Adrenal gland (tissue), 12 donors: Measurements from ENCODE around the gene CCNI2. TPM values are rescaled to one million over a fixed set of nuclear protein-coding genes. Genes with fewer than 3 reads are reported as not detected.
A peak's percentile ranks its signal among the peaks of the same experiment; 100 is the strongest.

Source experiments
- DNase-seq, 7 donors: peaks; one replicate each; pipeline ENCODE4 v3.0.0-alpha.2; 2019 to 2020
- H3K27ac ChIP-seq, 5 donors: fragments of 200-600 bp; sonication (generic) in 4 of 5; 1 replicate in 3 of 5; 2 replicates in 2 of 5; pipeline versions ENCODE4 v1.5.1 to v1.8.0; 2016 to 2020; ENCODE audit warnings: mild to moderate bottlenecking in 1 of 5
- H3K27me3 ChIP-seq: fragments of 200-600 bp; 2 replicates; pipeline ENCODE4 v1.8.0; 2021
- H3K36me3 ChIP-seq, 2 donors: fragments of 200-600 bp; replicated peaks in 1 of 2; 1 replicate in 1 of 2; 2 replicates in 1 of 2; pipeline versions ENCODE4 v1.5.1 to v1.8.0; 2018 to 2022
- H3K4me1 ChIP-seq, 2 donors: fragments of 200-600 bp; replicated peaks in 1 of 2; 1 replicate in 1 of 2; 2 replicates in 1 of 2; pipeline versions ENCODE4 v1.5.1 to v1.8.0; 2018 to 2021
- H3K4me3 ChIP-seq, 4 donors: fragments of 200-600 bp; sonication (generic) in 3 of 4; one replicate each; pipeline ENCODE4 v1.5.1; 2016 to 2018
- H3K9me3 ChIP-seq, 3 donors: fragments of 200-600 bp; sonication (generic) in 1 of 3; replicated peaks in 1 of 3; 1 replicate in 2 of 3; 2 replicates in 1 of 3; pipeline versions ENCODE4 v1.5.1 to v1.8.0; 2016 to 2021
- CTCF ChIP-seq, 6 experiments: fragments of 450-650 bp in 4 of 6; fragments of 200-600 bp in 2 of 6; sonication (generic) in 1 of 6; IDR thresholded peaks; 1 replicate in 5 of 6; 2 replicates in 1 of 6; pipeline versions ENCODE4 v1.5.1 to v1.8.0; 2016 to 2021; ENCODE audit warnings: antibody characterized with exemption in 6 of 6, mild to moderate bottlenecking in 2 of 6, moderate library complexity in 1 of 6
- POLR2A ChIP-seq, 2 donors: fragments of 450-650 bp; IDR thresholded peaks; one replicate each; pipeline ENCODE4 v1.6.1; 2017; ENCODE audit warnings: antibody characterized with exemption in 2 of 2, mild to moderate bottlenecking in 2 of 2, moderate library complexity in 1 of 2
- WGBS, 4 donors: extraction: QIAGEN DNeasy Blood & Tissue Kit in 2 of 4; methylation state at CpG; one replicate each; pipeline versions ENCODE4 v1.1.5 to v1.1.7; 2013 to 2017; 5-methylcytosine and 5-hydroxymethylcytosine counted together
- intact Hi-C, 2 donors: fragments of 100-400 bp; cut with DNase I; formaldehyde crosslinking; loops; one replicate each; pipeline versions ENCODE4 v1.14.1 to v1.15.0; 2022 to 2023
- polyA plus RNA-seq, 3 donors: library from polyadenylated mRNA; stranded (reverse); fragments of 200-250 nt in 2 of 3; fragments of 350-450 nt in 1 of 3; fragmentation: Illumina TruSeq in 1 of 3; extraction: RNeasy Lipid Tissue Mini Kit (QIAGEN cat#74804) in 1 of 3; gene quantifications; one replicate each; pipeline ENCODE4 v1.2.3, GENCODE V29; 2013 to 2014
- total RNA-seq, 9 donors: library from RNA; depleted of rRNA in 4 of 9; stranded (reverse); fragments of >200 nt in 4 of 9; fragments of 120-200 nt in 1 of 9; fragmentation: NEBNext Ultra II Directional in 1 of 9; extraction: Animal tissue kit (Norgen Biotek cat#: 25700) in 1 of 9; gene quantifications; one replicate each; pipeline versions ENCODE4 v1.1.0 to v1.2.4, GENCODE V29; 2013 to 2023
- donor health status: healthy with polysubstance abuse.
- donor health status: Bipolar disorder and iron deficiency.
- donor health status: DM: yes; HTN: yes; CAD: no.
- donor health status: DM: no; HTN: no; CAD: no.
- donor health status: DM: no; HTN: no; CAD: no.
- donor health status: DM: yes; HTN: yes; CAD: no.

CCNI2 gene
- total and polyA plus RNA-seq, 12 donors = 0.08 to 0.40 (median 0.20) TPM; not detected in 5

GRCh38 chr5:132770476-132771159 is 23.4 kb downstream of the CCNI2 start:
- Histone ChIP-seq H3K27ac (no peak overlapping the region), H3K4me1 (peaks cover 0 to 17% of the 10 kb centered on the region in 2 donors)
- WGBS, 4 donors = 81 to 93% (median 90%) methylated on average over 7 to 8 of the region's 8 CpGs

GRCh38 chr5:132771503-132771998 is 24.3 kb downstream of the CCNI2 start:
- H3K4me3 ChIP-seq = no peak overlapping the region
- peak overlapping the region in 2 of 5 donors; percentile 41 to 65 for H3K27ac ChIP-seq
- no peaks in the 10 kb centered on the region for H3K9me3 ChIP-seq
- peak in 5 of 7 donors; percentile 25 to 72 (median 56) for DNase-seq
- intact Hi-C loops = no loop called here
- H3K27me3 ChIP-seq = no peaks in the 10 kb centered on the region
- WGBS, 4 donors = 41 to 56% (median 50%) methylated on average over 4 to 8 of the region's 8 CpGs
- TF ChIP-seq POLR2A (IDR thresholded peaks at IDR 0.05) (no peak), CTCF (IDR thresholded peaks at IDR 0.05) (no peak)
- H3K36me3 ChIP-seq = no peaks in the 10 kb centered on the region
- peaks cover 7 to 20% of the 10 kb centered on the region in 2 donors for H3K4me1 ChIP-seq

More at GRCh38 chr5:132770476-132771159, 23.4 kb downstream of the CCNI2 start:
- no peaks in the 10 kb centered on the region for H3K27me3 ChIP-seq
- H3K36me3 ChIP-seq = no peaks in the 10 kb centered on the region
- intact Hi-C loops = no loop called here
- no peak overlapping the region for H3K4me3 ChIP-seq
- H3K9me3 ChIP-seq = no peaks in the 10 kb centered on the region
- DNase-seq = no peak
- TF ChIP-seq CTCF (IDR thresholded peaks at IDR 0.05) (no peak), POLR2A (IDR thresholded peaks at IDR 0.05) (no peak)

- no peaks in the 10 kb centered on the region for H3K36me3 ChIP-seq
- no peak overlapping the region for H3K4me3 ChIP-seq
- H3K9me3 ChIP-seq = no peaks in the 10 kb centered on the region
- intact Hi-C loops = no loop called here
- H3K27ac ChIP-seq = peak overlapping the region in 2 of 5 donors; percentile 36 to 38
- TF ChIP-seq POLR2A (IDR thresholded peaks at IDR 0.05) = no peak
- TF ChIP-seq CTCF (IDR thresholded peaks at IDR 0.05) = no peak
- peaks cover 7 to 18% of the 10 kb centered on the region in 2 donors for H3K4me1 ChIP-seq
- no peaks in the 10 kb centered on the region for H3K27me3 ChIP-seq
- no peak for DNase-seq
- 90 to 97% (median 92%) methylated on average over 6 to 8 of the region's 8 CpGs for whole genome bisulfite sequencing, 4 donors
Observed at GRCh38 chr5:132772291-132773070, 25.3 kb downstream of the CCNI2 start.

GRCh38 chr5:132773114-132773513 is 25.9 kb downstream of the CCNI2 start:
- WGBS, 4 donors = 88 to 100% (median 94%) methylated on average over 3 to 5 of the region's 5 CpGs
- no peak for DNase-seq
- intact Hi-C loops = no loop called here
- H3K4me1 ChIP-seq = peaks cover 12 to 20% of the 10 kb centered on the region in 2 donors
- no peak overlapping the region for H3K27ac ChIP-seq
- no peaks in the 10 kb centered on the region for H3K27me3 ChIP-seq
- H3K9me3 ChIP-seq = no peaks in the 10 kb centered on the region
- no peaks in the 10 kb centered on the region for H3K36me3 ChIP-seq
- TF ChIP-seq POLR2A (IDR thresholded peaks at IDR 0.05) = no peak
- no peak for TF ChIP-seq CTCF (IDR thresholded peaks at IDR 0.05)
- H3K4me3 ChIP-seq = no peak overlapping the region
